ENCODE data around the gene SKP1.

DNA sequence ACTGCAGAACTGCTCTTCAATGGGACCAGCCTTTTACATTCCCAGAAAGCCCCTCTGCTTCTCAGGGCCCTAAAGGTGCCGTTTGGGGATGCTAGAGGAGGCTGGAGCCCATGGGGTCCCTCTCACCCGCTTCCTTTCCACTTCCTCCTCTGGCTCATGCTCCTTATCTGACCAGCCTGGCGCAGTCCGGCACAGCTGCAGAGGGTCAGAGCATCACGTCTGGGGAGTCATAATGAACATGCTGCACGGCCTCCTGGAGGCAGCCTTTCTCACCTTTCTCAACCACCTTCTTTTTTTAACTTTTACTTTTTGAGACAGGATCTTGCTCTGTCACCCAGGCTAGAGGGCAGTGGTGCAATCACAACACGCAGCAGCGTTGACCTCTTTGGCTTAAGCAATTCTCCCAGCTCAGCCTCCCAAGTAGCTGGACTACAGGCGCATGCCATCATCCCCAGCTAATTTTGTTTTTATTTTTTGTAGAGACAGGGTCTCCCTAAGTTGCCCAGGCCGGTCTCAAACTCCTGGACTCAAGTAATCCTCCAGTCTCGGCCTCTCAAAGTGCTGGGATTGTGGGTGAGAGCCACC is 77.4 kb downstream of the SKP1 start:
- TF ChIP-seq, protein P1, sequence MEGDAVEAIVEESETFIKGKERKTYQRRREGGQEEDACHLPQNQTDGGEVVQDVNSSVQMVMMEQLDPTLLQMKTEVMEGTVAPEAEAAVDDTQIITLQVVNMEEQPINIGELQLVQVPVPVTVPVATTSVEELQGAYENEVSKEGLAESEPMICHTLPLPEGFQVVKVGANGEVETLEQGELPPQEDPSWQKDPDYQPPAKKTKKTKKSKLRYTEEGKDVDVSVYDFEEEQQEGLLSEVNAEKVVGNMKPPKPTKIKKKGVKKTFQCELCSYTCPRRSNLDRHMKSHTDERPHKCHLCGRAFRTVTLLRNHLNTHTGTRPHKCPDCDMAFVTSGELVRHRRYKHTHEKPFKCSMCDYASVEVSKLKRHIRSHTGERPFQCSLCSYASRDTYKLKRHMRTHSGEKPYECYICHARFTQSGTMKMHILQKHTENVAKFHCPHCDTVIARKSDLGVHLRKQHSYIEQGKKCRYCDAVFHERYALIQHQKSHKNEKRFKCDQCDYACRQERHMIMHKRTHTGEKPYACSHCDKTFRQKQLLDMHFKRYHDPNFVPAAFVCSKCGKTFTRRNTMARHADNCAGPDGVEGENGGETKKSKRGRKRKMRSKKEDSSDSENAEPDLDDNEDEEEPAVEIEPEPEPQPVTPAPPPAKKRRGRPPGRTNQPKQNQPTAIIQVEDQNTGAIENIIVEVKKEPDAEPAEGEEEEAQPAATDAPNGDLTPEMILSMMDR (IDR thresholded peaks at IDR 0.05), result no peak
- TF ChIP-seq ZFX (IDR thresholded peaks at IDR 0.05; ENCODE audit: borderline replicate concordance), result no peak
